ENCODE results near the gene LPO.

Gene LPO

DNA sequence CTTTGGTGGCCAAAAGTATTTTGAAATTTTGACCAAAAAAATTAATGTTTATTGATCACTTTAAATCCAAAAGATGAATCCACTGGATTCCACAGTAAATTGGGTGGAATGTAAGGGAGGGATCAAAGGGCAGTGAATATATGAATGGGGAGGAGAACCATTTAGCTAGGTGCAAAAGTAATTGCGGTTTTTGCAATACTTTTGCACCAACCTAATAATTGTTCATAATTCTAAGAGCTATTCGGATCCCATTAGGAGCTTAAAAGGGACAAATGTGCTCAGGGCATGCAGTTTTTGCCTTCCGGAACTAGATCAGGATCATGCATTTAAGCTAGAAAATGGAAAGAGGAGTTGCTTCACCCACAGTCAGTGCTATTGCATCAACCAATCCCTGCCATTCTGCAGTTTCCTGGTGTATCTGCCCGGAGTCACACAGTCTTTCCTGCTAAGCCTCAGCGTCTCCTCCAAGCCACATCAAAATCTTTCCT lies at the start of gene LPO:
LPO (plus strand) TSS at position 438 of the 488 bp plus-strand sequence. CDS start 4,396 bp downstream, outside the sequence.
- Histone ChIP-seq H3K36me3 (ENCODE audit: control insufficient read depth, insufficient read depth, low read length) (no peaks in the 10 kb centered on the region), H3K4me1 (ENCODE audit: control insufficient read depth, insufficient read depth, low read length) (no peaks in the 10 kb centered on the region), H3K27me3 (ENCODE audit: control insufficient read depth, insufficient read depth, low read length) (no peaks in the 10 kb centered on the region), H3K4me3 (ENCODE audit: low read length) (no peak within 1 kb of the TSS), H3K9ac (ENCODE audit: low read length) (no peak within 1 kb of the TSS), H3K27ac (ENCODE audit: low read depth, low read length) (no peak within 1 kb of the TSS)

DNA sequence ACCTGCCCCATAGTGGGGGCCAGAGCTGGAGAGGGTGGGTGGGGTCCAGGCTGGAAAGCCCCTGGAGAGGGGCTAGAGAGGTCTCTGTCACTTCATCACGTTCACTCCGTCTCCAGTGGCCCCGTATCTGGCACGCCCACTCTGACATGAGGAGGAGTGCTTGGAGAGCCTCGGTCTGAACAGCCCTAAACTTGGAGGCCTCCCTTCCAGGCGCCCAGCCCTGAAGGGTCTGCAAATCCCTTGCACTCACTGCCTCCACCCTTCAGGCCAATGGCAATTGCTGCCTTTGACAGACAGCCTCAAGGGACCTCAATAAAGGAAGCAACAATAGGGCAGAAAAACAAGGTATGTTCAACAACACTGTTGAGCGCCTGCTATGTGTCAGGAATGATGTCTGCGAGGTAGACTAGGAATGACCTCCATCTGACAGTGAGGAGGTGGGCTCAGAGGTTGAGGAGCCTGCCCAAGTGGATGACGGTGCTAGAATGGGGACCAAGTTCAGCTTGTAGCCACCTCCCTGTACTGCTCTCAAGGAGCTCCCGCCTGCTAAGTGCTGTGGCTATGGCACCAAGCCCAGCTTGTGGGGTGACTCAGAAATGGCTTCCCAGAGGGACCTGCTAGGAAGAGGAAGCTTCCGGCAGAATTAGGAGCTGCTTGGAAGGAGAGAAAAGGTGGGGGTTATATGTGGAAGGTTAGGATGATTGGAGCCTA lies 48.8 kb upstream of the LPO start:
- no peak overlapping the region for H3K4me3 ChIP-seq (ENCODE audit: low read length)
- no peak overlapping the region for H3K9ac ChIP-seq (ENCODE audit: low read length)
- peaks cover 2% of the 10 kb centered on the region for H3K27me3 ChIP-seq (ENCODE audit: control insufficient read depth, insufficient read depth, low read length)
- H3K4me1 ChIP-seq (ENCODE audit: control insufficient read depth, insufficient read depth, low read length) = no peaks in the 10 kb centered on the region
- no peak overlapping the region for H3K27ac ChIP-seq (ENCODE audit: low read depth, low read length)
- no peaks in the 10 kb centered on the region for H3K36me3 ChIP-seq (ENCODE audit: control insufficient read depth, insufficient read depth, low read length)

DNA sequence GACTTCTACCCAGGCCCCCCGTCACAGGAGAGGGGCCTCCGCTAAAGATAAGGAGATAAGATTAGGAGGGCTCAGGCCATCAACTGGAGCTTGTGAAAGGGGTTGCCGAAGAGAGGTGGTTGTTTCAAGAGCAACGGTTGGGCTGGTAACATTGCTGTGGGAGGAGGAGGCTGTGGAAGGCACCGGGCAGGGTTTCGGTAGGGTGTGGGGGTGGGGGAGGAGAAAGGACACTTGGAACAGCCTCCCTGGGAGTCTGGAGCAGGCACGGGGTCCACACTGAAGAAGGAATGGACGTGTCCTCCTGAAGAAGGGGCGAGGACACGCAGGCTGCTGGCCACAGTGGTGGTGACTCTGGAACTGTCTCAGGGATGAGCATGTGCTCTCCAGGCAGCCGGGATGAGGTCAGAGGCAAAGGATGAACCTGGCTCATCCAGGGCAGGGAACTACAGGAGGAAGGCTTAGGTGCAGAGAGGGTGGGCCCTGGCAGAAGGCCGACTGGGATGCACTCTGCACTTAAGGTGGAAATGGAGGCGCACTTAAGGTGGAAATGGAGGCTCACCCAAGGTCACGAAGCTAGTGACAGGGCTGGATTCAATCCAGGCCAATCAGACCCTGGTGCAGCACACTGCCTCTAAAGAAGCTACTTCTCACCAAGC lies 47.0 kb upstream of the LPO start:
- Histone ChIP-seq H3K27ac (ENCODE audit: low read depth, low read length) (no peak overlapping the region), H3K36me3 (ENCODE audit: control insufficient read depth, insufficient read depth, low read length) (no peaks in the 10 kb centered on the region), H3K4me1 (ENCODE audit: control insufficient read depth, insufficient read depth, low read length) (no peaks in the 10 kb centered on the region), H3K9ac (ENCODE audit: low read length) (no peak overlapping the region), H3K4me3 (ENCODE audit: low read length) (no peak overlapping the region), H3K27me3 (ENCODE audit: control insufficient read depth, insufficient read depth, low read length) (peaks cover 2% of the 10 kb centered on the region)

DNA sequence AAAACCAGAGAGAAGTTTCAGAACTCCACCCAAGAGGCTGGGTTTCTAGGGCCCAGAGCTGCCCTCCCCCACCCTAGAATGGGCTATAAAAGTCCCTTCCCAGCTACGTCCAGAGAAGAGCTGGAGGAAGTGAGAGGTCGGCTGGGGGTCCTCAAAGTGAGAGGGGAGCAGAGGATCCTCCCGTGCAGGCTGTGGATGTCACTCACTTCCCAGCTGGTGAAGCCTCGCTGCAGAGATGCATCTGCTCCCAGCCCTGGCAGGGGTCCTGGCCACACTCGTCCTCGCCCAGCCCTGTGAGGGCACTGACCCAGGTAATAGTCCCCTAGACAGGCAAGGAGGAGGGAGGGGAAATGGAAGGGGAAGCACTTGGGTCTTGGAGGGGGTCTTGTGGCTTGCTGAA lies 45.8 kb upstream of the LPO start, which contains the start of gene EPX:
EPX (plus strand) TSS at position 115 of the 400 bp plus-strand sequence; CDS start at position 236, 121 bp downstream.
- H3K4me3 ChIP-seq (ENCODE audit: low read length) = no peak within 1 kb of the TSS
- peaks cover 2% of the 10 kb centered on the region for H3K27me3 ChIP-seq (ENCODE audit: control insufficient read depth, insufficient read depth, low read length)
- H3K4me1 ChIP-seq (ENCODE audit: control insufficient read depth, insufficient read depth, low read length) = no peaks in the 10 kb centered on the region
- no peak within 1 kb of the TSS for H3K9ac ChIP-seq (ENCODE audit: low read length)
- no peak within 1 kb of the TSS for H3K27ac ChIP-seq (ENCODE audit: low read depth, low read length)
- no peaks in the 10 kb centered on the region for H3K36me3 ChIP-seq (ENCODE audit: control insufficient read depth, insufficient read depth, low read length)

DNA sequence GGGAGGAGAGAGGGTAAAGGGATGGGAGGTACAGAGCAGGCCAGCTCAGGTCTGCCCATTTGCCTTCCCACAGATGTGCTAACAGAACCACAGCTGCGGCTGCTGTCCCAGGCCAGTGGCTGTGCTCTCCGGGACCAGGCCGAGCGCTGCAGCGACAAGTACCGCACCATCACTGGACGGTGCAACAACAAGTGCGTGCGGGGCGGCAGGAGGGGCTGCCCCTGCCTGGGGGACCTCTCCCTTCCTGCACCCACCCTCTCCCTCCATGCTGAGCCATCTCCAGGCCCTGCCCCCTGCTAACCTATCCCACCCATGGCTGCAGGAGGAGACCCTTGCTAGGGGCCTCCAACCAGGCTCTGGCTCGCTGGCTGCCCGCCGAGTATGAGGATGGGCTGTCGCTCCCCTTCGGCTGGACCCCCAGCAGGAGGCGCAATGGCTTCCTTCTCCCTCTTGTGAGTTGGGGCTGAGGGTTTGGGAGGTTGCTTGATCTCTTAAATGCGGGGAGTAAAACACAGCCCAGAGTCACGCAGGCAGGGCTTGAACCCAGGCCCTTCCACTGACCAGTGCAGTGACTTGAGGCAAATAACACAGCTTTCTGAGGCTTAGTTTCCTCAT lies 44.6 kb upstream of the LPO start:
- Histone ChIP-seq H3K9ac (ENCODE audit: low read length) (no peak overlapping the region), H3K36me3 (ENCODE audit: control insufficient read depth, insufficient read depth, low read length) (no peaks in the 10 kb centered on the region), H3K27ac (ENCODE audit: low read depth, low read length) (no peak overlapping the region), H3K4me1 (ENCODE audit: control insufficient read depth, insufficient read depth, low read length) (no peaks in the 10 kb centered on the region), H3K4me3 (ENCODE audit: low read length) (no peak overlapping the region), H3K27me3 (ENCODE audit: control insufficient read depth, insufficient read depth, low read length) (peaks cover 5% of the 10 kb centered on the region)

DNA sequence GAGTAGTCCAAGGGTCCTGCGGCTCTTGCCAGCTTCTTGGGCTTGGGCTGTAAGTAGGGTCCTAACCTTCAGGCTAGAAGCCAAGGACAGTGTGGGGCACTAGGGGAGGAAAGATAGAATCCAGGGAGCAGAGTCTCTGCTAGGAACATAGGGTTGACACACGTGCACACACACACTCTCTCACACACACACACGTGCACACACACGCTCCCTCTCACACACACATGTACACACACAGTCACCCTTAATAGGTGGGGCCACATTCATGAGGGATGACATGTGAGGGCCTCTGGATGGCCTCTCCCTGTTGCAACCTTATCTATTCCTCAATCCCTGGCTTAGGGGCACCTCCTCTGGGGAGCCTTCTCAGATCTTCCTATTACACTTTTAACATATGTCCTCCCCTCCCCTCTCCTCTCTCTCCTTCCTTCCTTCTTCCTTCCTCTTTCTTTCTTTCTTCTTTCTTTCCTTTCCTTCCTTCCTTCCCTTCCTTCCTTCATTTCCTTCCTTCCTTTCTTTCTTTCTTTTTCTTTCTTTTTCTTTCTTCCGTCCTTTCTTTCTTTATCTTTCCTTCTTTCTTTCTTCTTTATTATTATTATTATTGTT lies 42.8 kb upstream of the LPO start:
- Histone ChIP-seq H3K4me3 (ENCODE audit: low read length) (no peak overlapping the region), H3K27ac (ENCODE audit: low read depth, low read length) (no peak overlapping the region), H3K36me3 (ENCODE audit: control insufficient read depth, insufficient read depth, low read length) (no peaks in the 10 kb centered on the region), H3K4me1 (ENCODE audit: control insufficient read depth, insufficient read depth, low read length) (no peaks in the 10 kb centered on the region), H3K9ac (ENCODE audit: low read length) (no peak overlapping the region), H3K27me3 (ENCODE audit: control insufficient read depth, insufficient read depth, low read length) (peaks cover 3% of the 10 kb centered on the region)

DNA sequence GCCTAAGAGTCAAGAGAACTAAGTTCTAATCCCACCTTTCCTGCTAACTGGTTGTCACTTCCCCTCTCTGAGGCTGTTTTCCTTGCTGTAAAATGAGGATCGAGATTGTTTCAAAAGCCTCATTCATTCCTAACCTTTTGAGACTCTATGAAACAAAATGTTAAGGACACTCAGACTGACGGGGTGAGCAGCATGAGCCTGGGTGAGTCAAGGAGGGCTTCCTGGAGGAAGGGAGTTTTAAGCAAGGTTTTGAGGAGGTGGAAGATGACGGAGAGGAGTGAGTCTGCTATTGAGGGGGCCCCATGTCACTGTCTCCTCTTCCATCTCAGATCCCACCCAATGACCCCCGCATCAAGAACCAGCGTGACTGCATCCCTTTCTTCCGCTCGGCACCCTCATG lies 41.8 kb upstream of the LPO start:
- Histone ChIP-seq H3K9ac (ENCODE audit: low read length) (no peak overlapping the region), H3K4me1 (ENCODE audit: control insufficient read depth, insufficient read depth, low read length) (no peaks in the 10 kb centered on the region), H3K4me3 (ENCODE audit: low read length) (no peak overlapping the region), H3K27ac (ENCODE audit: low read depth, low read length) (no peak overlapping the region), H3K36me3 (ENCODE audit: control insufficient read depth, insufficient read depth, low read length) (no peaks in the 10 kb centered on the region), H3K27me3 (ENCODE audit: control insufficient read depth, insufficient read depth, low read length) (peaks cover 3% of the 10 kb centered on the region)

DNA sequence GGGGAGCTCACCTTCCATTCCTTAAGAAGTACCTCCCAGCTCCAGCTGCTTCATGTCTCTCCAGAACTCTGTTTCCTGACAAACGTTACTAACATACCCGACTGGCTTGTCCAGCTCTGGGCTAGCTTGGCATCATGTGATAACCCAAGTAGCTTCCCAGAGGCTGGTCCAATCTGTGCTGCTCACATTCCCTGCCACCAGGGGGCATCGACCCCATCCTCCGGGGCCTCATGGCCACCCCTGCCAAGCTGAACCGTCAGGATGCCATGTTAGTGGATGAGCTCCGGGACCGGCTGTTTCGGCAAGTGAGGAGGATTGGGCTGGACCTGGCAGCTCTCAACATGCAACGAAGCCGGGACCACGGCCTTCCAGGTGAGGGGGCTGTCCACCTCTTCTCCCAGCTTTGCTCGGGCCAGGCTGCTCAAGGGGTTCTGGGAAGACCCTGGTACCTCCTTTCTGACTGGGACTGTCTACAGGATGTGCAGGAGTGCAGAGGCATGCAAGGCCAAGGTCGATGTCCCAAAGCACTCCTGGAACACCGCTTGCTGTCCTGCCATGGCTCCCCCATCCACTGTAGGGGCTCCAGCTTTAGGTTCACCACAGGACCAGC lies 38.3 kb upstream of the LPO start:
- Histone ChIP-seq H3K36me3 (ENCODE audit: control insufficient read depth, insufficient read depth, low read length) (no peaks in the 10 kb centered on the region), H3K27me3 (ENCODE audit: control insufficient read depth, insufficient read depth, low read length) (peaks cover 3% of the 10 kb centered on the region), H3K4me1 (ENCODE audit: control insufficient read depth, insufficient read depth, low read length) (no peaks in the 10 kb centered on the region), H3K9ac (ENCODE audit: low read length) (no peak overlapping the region), H3K4me3 (ENCODE audit: low read length) (no peak overlapping the region), H3K27ac (ENCODE audit: low read depth, low read length) (no peak overlapping the region)

DNA sequence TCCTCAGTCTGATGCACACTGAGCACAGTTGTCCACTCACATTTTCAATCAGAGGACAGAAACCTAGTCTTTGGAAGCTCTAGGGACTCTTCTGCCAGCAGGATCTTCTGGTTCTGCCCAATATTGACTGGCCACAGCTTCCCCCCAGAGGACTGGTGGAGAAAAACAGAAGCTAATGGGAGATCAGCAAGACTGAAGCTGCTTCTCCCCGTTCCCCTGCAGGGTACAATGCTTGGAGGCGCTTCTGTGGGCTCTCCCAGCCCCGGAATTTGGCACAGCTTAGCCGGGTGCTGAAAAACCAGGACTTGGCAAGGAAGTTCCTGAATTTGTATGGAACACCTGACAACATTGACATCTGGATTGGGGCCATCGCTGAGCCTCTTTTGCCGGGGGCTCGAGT lies 35.5 kb upstream of the LPO start:
- H3K9ac ChIP-seq (ENCODE audit: low read length) = no peak overlapping the region
- no peak overlapping the region for H3K4me3 ChIP-seq (ENCODE audit: low read length)
- H3K27me3 ChIP-seq (ENCODE audit: control insufficient read depth, insufficient read depth, low read length) = peaks cover 3% of the 10 kb centered on the region
- peaks cover 8% of the 10 kb centered on the region for H3K36me3 ChIP-seq (ENCODE audit: control insufficient read depth, insufficient read depth, low read length)
- H3K27ac ChIP-seq (ENCODE audit: low read depth, low read length) = no peak overlapping the region
- H3K4me1 ChIP-seq (ENCODE audit: control insufficient read depth, insufficient read depth, low read length) = no peaks in the 10 kb centered on the region

DNA sequence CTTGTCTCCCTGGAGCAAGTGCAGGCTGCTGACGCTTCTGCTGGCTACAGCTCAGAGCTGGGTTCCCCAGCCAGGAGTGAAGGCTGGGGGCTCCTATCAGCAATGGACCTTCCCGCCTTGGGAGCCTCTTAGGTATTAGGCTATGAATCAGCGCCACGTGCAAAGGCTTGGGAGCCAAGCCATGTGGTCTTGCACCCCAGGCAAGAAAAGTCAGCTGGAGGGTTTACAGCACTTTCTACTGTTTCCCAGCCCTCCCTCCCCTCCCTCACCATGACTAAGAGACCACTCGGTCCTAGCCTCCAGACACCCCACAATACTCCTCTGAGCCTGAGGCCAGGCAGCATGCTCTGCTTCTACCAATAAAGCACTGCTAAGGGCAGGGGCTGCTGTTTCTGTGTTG lies 33.6 kb upstream of the LPO start:
- H3K4me3 ChIP-seq (ENCODE audit: low read length) = no peak overlapping the region
- no peaks in the 10 kb centered on the region for H3K4me1 ChIP-seq (ENCODE audit: control insufficient read depth, insufficient read depth, low read length)
- no peak overlapping the region for H3K9ac ChIP-seq (ENCODE audit: low read length)
- H3K27me3 ChIP-seq (ENCODE audit: control insufficient read depth, insufficient read depth, low read length) = no peaks in the 10 kb centered on the region
- H3K36me3 ChIP-seq (ENCODE audit: control insufficient read depth, insufficient read depth, low read length) = peaks cover 12% of the 10 kb centered on the region
- no peak overlapping the region for H3K27ac ChIP-seq (ENCODE audit: low read depth, low read length)

DNA sequence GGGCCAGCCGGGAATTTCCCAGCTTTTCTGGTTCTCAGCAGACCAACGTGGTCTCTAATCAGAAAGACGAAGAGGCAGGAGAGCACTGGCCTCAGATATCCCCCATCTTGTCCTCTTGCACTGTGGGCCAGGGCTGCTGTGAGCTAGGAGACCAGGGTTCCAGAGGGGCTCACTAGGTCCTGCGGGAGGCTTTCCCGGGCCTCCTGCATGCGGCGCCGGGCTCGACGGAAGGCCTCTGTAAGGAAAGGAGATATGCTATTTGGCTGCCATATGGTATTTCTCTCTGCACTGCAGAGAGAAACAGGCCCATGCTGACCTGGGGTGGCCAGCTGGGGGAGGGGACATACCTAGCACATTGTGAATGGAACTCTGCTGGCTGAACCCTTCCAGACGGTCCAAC lies 32.4 kb upstream of the LPO start:
- no peak overlapping the region for H3K4me3 ChIP-seq (ENCODE audit: low read length)
- no peak overlapping the region for H3K9ac ChIP-seq (ENCODE audit: low read length)
- H3K4me1 ChIP-seq (ENCODE audit: control insufficient read depth, insufficient read depth, low read length) = no peaks in the 10 kb centered on the region
- no peaks in the 10 kb centered on the region for H3K27me3 ChIP-seq (ENCODE audit: control insufficient read depth, insufficient read depth, low read length)
- peaks cover 12% of the 10 kb centered on the region for H3K36me3 ChIP-seq (ENCODE audit: control insufficient read depth, insufficient read depth, low read length)
- H3K27ac ChIP-seq (ENCODE audit: low read depth, low read length) = no peak overlapping the region

DNA sequence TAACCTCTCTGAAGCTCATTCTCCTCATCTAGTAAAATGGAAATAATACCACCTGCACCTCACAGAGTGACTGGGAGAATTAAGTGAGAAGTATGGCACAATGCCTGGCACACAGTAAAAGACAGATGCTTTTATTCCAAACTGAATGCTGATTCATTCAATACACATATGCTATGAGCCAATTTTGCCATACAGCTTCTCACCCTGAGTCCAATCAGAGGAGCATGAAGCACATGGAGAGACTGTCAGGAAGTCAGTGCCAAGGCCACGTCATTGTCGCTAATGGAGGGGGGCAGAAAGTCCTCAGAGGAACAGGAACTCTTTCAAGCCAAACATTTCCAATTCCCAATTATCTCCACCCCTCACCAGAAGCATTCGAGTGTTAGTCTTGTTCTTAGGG lies 30.9 kb upstream of the LPO start:
- Histone ChIP-seq H3K4me1 (ENCODE audit: control insufficient read depth, insufficient read depth, low read length) (no peaks in the 10 kb centered on the region), H3K27ac (ENCODE audit: low read depth, low read length) (no peak overlapping the region), H3K4me3 (ENCODE audit: low read length) (no peak overlapping the region), H3K27me3 (ENCODE audit: control insufficient read depth, insufficient read depth, low read length) (no peaks in the 10 kb centered on the region), H3K9ac (ENCODE audit: low read length) (no peak overlapping the region), H3K36me3 (ENCODE audit: control insufficient read depth, insufficient read depth, low read length) (peaks cover 17% of the 10 kb centered on the region)
